Effector memory CD8-positive, alpha-beta T cell (primary cell): ENCODE measurements around the gene TCFL5.

Experiments used
- ATAC-seq: fragments of 150-1000 bp; cut with Tn5 transposase; replicated peaks from 2 replicates; pipeline ENCODE4 v1.10.0; 2021; ENCODE audit warnings: mild to moderate bottlenecking, moderate library complexity
- DNase-seq, 3 experiments: peaks; one replicate each; pipeline ENCODE4 v3.0.0; 2021
- H3K27ac Mint-ChIP-seq, 2 donors: one replicate each; pipeline ENCODE4 v1.8.0; 2022; ENCODE audit warnings: mild to moderate bottlenecking in 2 of 2, mixed read lengths in 2 of 2, moderate library complexity in 2 of 2
- H3K27me3 Mint-ChIP-seq, 2 donors: one replicate each; pipeline ENCODE4 v1.8.0; 2022; ENCODE audit warnings: mixed read lengths in 2 of 2
- H3K36me3 Mint-ChIP-seq: one replicate; pipeline ENCODE4 v1.8.0; 2022; ENCODE audit warnings: mild to moderate bottlenecking, moderate library complexity, mixed read lengths; ENCODE audit not compliant: insufficient read depth
- H3K4me1 Mint-ChIP-seq, 2 donors: one replicate each; pipeline ENCODE4 v1.8.0; 2022; ENCODE audit warnings: low read depth in 2 of 2, mixed read lengths in 2 of 2
- H3K4me3 Mint-ChIP-seq, 2 donors: one replicate each; pipeline ENCODE4 v1.8.0; 2022; ENCODE audit warnings: mild to moderate bottlenecking in 2 of 2, mixed read lengths in 2 of 2, moderate library complexity in 2 of 2
- H3K9me3 Mint-ChIP-seq, 2 donors: one replicate each; pipeline ENCODE4 v1.8.0; 2022; ENCODE audit warnings: mixed read lengths in 2 of 2

The TCFL5 gene

GRCh38 chr20:62900692-62901584, 39.3 kb upstream of the TCFL5 start:
- Mint-ChIP-seq H3K4me1 (peaks cover 26 to 38% of the 10 kb centered on the region in 2 donors), H3K27me3 (no peaks in the 10 kb centered on the region), H3K4me3 (peak overlapping the region in 1 of 2 donors; percentile 73), H3K9me3 (no peaks in the 10 kb centered on the region), H3K36me3 (peaks cover 83% of the 10 kb centered on the region), H3K27ac (peak overlapping the region in 1 of 2 donors; percentile 87)
- ATAC-seq (peak; percentile 35), DNase-seq (no peak)

- H3K36me3 Mint-ChIP-seq = peaks cover 83% of the 10 kb centered on the region
- H3K4me3 Mint-ChIP-seq = peak overlapping the region; percentile 27 to 73
- H3K4me1 Mint-ChIP-seq = peaks cover 26 to 38% of the 10 kb centered on the region in 2 donors
- no peaks in the 10 kb centered on the region for H3K9me3 Mint-ChIP-seq
- DNase-seq (peak; percentile 75 to 84 (median 77)), ATAC-seq (peak; percentile 91)
- peak overlapping the region; percentile 87 to 89 for H3K27ac Mint-ChIP-seq
- no peaks in the 10 kb centered on the region for H3K27me3 Mint-ChIP-seq
Observed at GRCh38 chr20:62900052-62900691, 38.5 kb upstream of the TCFL5 start.

GRCh38 chr20:62899633-62900051, 38.0 kb upstream of the TCFL5 start:
- Mint-ChIP-seq H3K4me1 (peaks cover 26 to 35% of the 10 kb centered on the region in 2 donors), H3K27ac (peak overlapping the region; percentile 87 to 89), H3K9me3 (no peaks in the 10 kb centered on the region), H3K4me3 (peak overlapping the region in 1 of 2 donors; percentile 73), H3K27me3 (no peaks in the 10 kb centered on the region), H3K36me3 (peaks cover 83% of the 10 kb centered on the region)
- no peak for DNase-seq
- ATAC-seq = no peak

- ATAC-seq (no peak), DNase-seq (no peak)
- Mint-ChIP-seq H3K4me1 (peaks cover 26 to 35% of the 10 kb centered on the region in 2 donors), H3K27me3 (no peaks in the 10 kb centered on the region), H3K4me3 (peak overlapping the region in 1 of 2 donors; percentile 30), H3K36me3 (peaks cover 83% of the 10 kb centered on the region), H3K27ac (no peak overlapping the region), H3K9me3 (no peaks in the 10 kb centered on the region)
Observed at GRCh38 chr20:62898970-62899632, 37.5 kb upstream of the TCFL5 start.

GRCh38 chr20:62898093-62898964, 36.7 kb upstream of the TCFL5 start:
- peak overlapping the region in 1 of 2 donors; percentile 38 for H3K27ac Mint-ChIP-seq
- H3K36me3 Mint-ChIP-seq = peaks cover 83% of the 10 kb centered on the region
- H3K4me3 Mint-ChIP-seq = peak overlapping the region in 1 of 2 donors; percentile 30

GRCh38 chr20:62897666-62898065, 36.0 kb upstream of the TCFL5 start:
- DNase-seq (no peak), ATAC-seq (no peak)
- H3K27me3 Mint-ChIP-seq = no peaks in the 10 kb centered on the region
- peaks cover 26 to 35% of the 10 kb centered on the region in 2 donors for H3K4me1 Mint-ChIP-seq
- peaks cover 83% of the 10 kb centered on the region for H3K36me3 Mint-ChIP-seq
- peak overlapping the region in 1 of 2 donors; percentile 38 for H3K27ac Mint-ChIP-seq
- no peaks in the 10 kb centered on the region for H3K9me3 Mint-ChIP-seq
- no peak overlapping the region for H3K4me3 Mint-ChIP-seq

More at GRCh38 chr20:62898093-62898964, 36.7 kb upstream of the TCFL5 start:
- ATAC-seq = no peak
- peaks cover 26 to 35% of the 10 kb centered on the region in 2 donors for H3K4me1 Mint-ChIP-seq
- DNase-seq = no peak
- no peaks in the 10 kb centered on the region for H3K9me3 Mint-ChIP-seq
- no peaks in the 10 kb centered on the region for H3K27me3 Mint-ChIP-seq

GRCh38 chr20:62896526-62896925, 34.9 kb upstream of the TCFL5 start:
- no peaks in the 10 kb centered on the region for H3K9me3 Mint-ChIP-seq
- no peak for ATAC-seq
- H3K27ac Mint-ChIP-seq = no peak overlapping the region
- peaks cover 83% of the 10 kb centered on the region for H3K36me3 Mint-ChIP-seq
- H3K4me1 Mint-ChIP-seq = peaks cover 26 to 35% of the 10 kb centered on the region in 2 donors
- no peaks in the 10 kb centered on the region for H3K27me3 Mint-ChIP-seq
- H3K4me3 Mint-ChIP-seq = no peak overlapping the region
- DNase-seq = no peak

- ATAC-seq (no peak), DNase-seq (no peak)
- Mint-ChIP-seq H3K27me3 (no peaks in the 10 kb centered on the region), H3K4me1 (peaks cover 24 to 29% of the 10 kb centered on the region in 2 donors), H3K36me3 (peaks cover 83% of the 10 kb centered on the region), H3K27ac (peak overlapping the region in 1 of 2 donors; percentile 65), H3K9me3 (no peaks in the 10 kb centered on the region), H3K4me3 (no peak overlapping the region)
Observed at GRCh38 chr20:62895539-62895938, 33.9 kb upstream of the TCFL5 start.

GRCh38 chr20:62894261-62894660, 32.6 kb upstream of the TCFL5 start:
- Mint-ChIP-seq H3K36me3 (peaks cover 88% of the 10 kb centered on the region), H3K9me3 (no peaks in the 10 kb centered on the region), H3K4me3 (no peak overlapping the region), H3K4me1 (peaks cover 13 to 18% of the 10 kb centered on the region in 2 donors), H3K27me3 (no peaks in the 10 kb centered on the region), H3K27ac (no peak overlapping the region)
- no peak for DNase-seq
- ATAC-seq = no peak

- DNase-seq = no peak
- peaks cover 8 to 12% of the 10 kb centered on the region in 2 donors for H3K4me1 Mint-ChIP-seq
- H3K36me3 Mint-ChIP-seq = peaks cover 91% of the 10 kb centered on the region
- H3K9me3 Mint-ChIP-seq = no peaks in the 10 kb centered on the region
- ATAC-seq = no peak
- no peak overlapping the region for H3K4me3 Mint-ChIP-seq
- H3K27ac Mint-ChIP-seq = no peak overlapping the region
- H3K27me3 Mint-ChIP-seq = no peaks in the 10 kb centered on the region
Observed at GRCh38 chr20:62893700-62894099, 32.1 kb upstream of the TCFL5 start.

- Mint-ChIP-seq H3K27me3 (no peaks in the 10 kb centered on the region), H3K9me3 (no peaks in the 10 kb centered on the region), H3K4me1 (peaks cover 2 to 3% of the 10 kb centered on the region in 2 donors), H3K4me3 (no peak overlapping the region), H3K27ac (no peak overlapping the region), H3K36me3 (peaks cover 90% of the 10 kb centered on the region)
- no peak for DNase-seq
- no peak for ATAC-seq
Observed at GRCh38 chr20:62892348-62893304, 31.0 kb upstream of the TCFL5 start.

GRCh38 chr20:62891111-62891510, 29.5 kb upstream of the TCFL5 start:
- Mint-ChIP-seq H3K9me3 (no peaks in the 10 kb centered on the region), H3K4me1 (peaks cover 4 to 6% of the 10 kb centered on the region in 2 donors), H3K27me3 (no peaks in the 10 kb centered on the region), H3K36me3 (peaks cover 85% of the 10 kb centered on the region), H3K4me3 (no peak overlapping the region), H3K27ac (peak overlapping the region; percentile 35 to 76)
- DNase-seq (no peak), ATAC-seq (peak; percentile 36)
